ENCODE data around the gene BTBD16. TPM values are rescaled to one million over a fixed set of nuclear protein-coding genes. Genes with fewer than 3 reads are reported as not detected.

Gene BTBD16
- total and polyA plus RNA-seq, 2 donors from 2014 or later, result 0.34 to 1.2 TPM

DNA sequence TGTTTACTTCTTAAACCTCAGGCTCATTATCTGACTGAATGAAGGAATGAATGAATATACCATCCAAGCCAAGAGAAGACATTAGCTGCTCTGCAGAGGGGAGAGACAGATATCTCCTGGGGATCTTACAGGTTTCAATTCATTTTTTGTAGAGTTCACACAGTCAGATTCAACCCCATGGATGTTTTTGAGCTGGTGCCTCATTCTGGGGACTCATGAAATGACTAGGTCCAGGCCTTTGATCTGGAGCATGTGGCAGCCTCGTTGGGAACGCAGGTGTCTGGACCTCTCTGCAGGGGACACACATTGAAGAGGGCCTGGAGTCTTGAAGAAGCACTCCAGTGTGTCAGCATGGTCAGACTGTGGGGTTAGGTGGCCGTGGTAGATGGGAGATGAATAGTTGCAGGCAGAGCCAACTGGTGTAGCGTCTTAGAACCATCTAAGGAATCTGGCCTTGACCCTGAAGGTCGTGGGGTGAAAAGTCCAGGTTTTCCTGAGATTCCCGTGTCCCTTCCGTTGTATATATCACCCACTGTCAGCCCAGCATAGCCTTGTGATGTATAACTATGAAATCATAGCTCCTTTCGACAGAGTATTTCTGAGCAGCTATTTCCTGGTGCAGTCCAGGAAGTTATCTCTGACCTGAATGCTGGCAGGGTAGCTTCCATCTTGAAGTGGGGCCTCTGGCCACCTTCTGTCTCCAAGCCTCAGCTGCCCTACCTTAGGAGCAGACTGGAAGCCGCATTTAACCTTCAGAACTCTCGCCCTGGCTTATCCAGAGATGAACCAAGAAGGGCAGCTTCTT, 22.3 kb downstream of the BTBD16 start:
- DNase-seq, result peak in 1 of 5 donors; percentile 24
- FAIRE-seq, result no peak
- Histone ChIP-seq H3K9me3 (ENCODE audit: control insufficient read depth in 2 of 3, insufficient read depth in 1 of 3, low read length in 3 of 3) (no peaks in the 10 kb centered on the region), H3K36me3 (ENCODE audit: control insufficient read depth in 2 of 3, insufficient read depth in 3 of 3, low read length in 3 of 3) (no peaks in the 10 kb centered on the region), H3K4me1 (ENCODE audit: control insufficient read depth in 2 of 3, insufficient read depth in 2 of 3, low read depth in 1 of 3, low read length in 3 of 3) (no peaks in the 10 kb centered on the region), H3K4me3 (ENCODE audit: low read length in 3 of 3) (no peak overlapping the region), H3K27ac (ENCODE audit: low read depth in 2 of 2, low read length in 2 of 2) (no peak overlapping the region), H3K9ac (ENCODE audit: low read length in 3 of 3) (no peak overlapping the region), H3K27me3 (ENCODE audit: control insufficient read depth, insufficient read depth, low read length) (no peaks in the 10 kb centered on the region)
- intact Hi-C loops (cut with DNase I), result loop anchor here (10.0 kb wide), 1 partner anchor 151 kb away; no protein-coding TSS in a partner anchor
- no peak for TF ChIP-seq CTCF (IDR thresholded peaks at IDR 0.05; ENCODE audit: borderline replicate concordance, extremely low read depth, insufficient read depth)

DNA sequence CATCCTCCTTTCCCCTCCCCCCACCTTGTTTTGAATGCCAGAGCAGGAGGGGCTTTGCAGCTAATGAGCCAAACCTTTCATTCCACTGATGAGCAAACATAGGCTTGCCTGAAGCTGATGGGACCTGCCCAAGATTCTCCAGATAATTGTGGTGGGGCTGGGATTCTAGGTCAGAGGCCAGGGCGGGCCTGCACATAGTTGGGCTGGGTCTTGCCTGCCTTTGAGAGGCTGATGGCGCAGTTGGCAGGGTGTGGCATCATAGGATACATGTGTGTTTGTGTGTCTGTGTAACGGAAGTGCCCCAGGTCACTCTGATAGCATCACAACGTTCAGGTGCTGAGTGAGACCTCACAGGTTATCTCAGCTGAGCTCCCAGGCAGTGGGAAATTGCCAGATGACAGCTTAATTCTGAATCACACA, 22.9 kb downstream of the BTBD16 start:
- Histone ChIP-seq H3K36me3 (ENCODE audit: control insufficient read depth in 2 of 3, insufficient read depth in 3 of 3, low read length in 3 of 3) (no peaks in the 10 kb centered on the region), H3K4me3 (ENCODE audit: low read length in 3 of 3) (no peak overlapping the region), H3K27me3 (ENCODE audit: control insufficient read depth, insufficient read depth, low read length) (no peaks in the 10 kb centered on the region), H3K9ac (ENCODE audit: low read length in 3 of 3) (no peak overlapping the region), H3K9me3 (ENCODE audit: control insufficient read depth in 2 of 3, insufficient read depth in 1 of 3, low read length in 3 of 3) (no peaks in the 10 kb centered on the region), H3K4me1 (ENCODE audit: control insufficient read depth in 2 of 3, insufficient read depth in 2 of 3, low read depth in 1 of 3, low read length in 3 of 3) (no peaks in the 10 kb centered on the region), H3K27ac (ENCODE audit: low read depth in 2 of 2, low read length in 2 of 2) (no peak overlapping the region)
- TF ChIP-seq CTCF (IDR thresholded peaks at IDR 0.05; ENCODE audit: borderline replicate concordance, extremely low read depth, insufficient read depth), result no peak
- FAIRE-seq (no peak), DNase-seq (no peak)
- intact Hi-C loops (cut with DNase I), result loop anchor here (10.0 kb wide), 1 partner anchor 151 kb away; no protein-coding TSS in a partner anchor

DNA sequence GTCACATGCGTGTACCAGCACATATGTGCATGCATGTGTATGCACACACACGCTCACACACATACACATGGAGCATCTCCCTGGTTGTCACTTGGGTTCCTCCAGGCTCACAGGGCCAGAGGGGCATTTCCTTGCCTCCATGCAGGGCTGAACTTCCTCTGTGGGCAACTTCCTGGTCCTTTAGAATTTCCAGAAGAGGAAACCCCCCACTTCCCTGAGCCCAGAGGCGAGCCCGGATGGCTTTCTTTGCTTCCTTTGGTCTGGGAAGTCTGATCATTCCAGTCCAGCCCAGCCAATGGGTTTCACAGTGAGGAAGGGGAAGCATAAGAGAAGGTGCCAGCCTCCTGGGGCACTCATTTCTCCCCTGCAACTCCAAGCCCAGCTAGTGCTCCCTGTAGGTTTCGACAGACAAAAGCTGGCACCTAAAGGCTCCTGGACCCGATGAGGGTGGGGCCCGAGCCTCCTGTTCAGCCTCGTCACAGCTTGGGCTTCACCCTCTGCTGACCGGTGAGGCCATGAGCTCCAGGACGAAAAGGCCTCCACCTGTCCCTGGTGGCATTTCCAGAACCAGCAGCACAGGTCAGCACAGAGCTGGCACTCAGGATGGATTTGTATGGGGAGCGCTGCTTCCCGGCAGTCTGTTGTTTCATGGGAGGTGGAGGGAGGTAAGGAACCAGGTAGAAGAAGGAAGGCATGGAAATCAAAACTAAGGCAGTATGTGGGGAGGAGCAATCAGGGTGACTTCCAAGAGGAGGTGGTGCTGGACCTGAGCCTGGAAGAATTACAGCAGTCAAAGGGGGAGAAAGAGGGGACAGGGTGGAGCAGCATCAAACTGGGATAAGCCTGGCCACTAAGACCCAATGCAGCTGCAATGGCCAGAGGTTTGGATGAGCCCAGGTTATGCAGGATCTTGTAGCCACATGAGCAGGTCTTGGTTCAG, 23.7 kb downstream of the BTBD16 start:
- intact Hi-C loops (cut with DNase I), result loop anchor here (5.0 to 10.0 kb wide), 2 partner anchors 150 to 273 kb away; no protein-coding TSS in a partner anchor
- H3K4me1 ChIP-seq (ENCODE audit: control insufficient read depth in 2 of 3, insufficient read depth in 2 of 3, low read depth in 1 of 3, low read length in 3 of 3), result no peaks in the 10 kb centered on the region
- FAIRE-seq, result no peak
- H3K9me3 ChIP-seq (ENCODE audit: control insufficient read depth in 2 of 3, insufficient read depth in 1 of 3, low read length in 3 of 3), result no peaks in the 10 kb centered on the region
- no peaks in the 10 kb centered on the region for H3K27me3 ChIP-seq (ENCODE audit: control insufficient read depth, insufficient read depth, low read length)
- no peaks in the 10 kb centered on the region for H3K36me3 ChIP-seq (ENCODE audit: control insufficient read depth in 2 of 3, insufficient read depth in 3 of 3, low read length in 3 of 3)
- DNase-seq, result no peak
- no peak overlapping the region for H3K9ac ChIP-seq (ENCODE audit: low read length in 3 of 3)
- TF ChIP-seq CTCF (IDR thresholded peaks at IDR 0.05; ENCODE audit: borderline replicate concordance, extremely low read depth, insufficient read depth), result no peak
- no peak overlapping the region for H3K4me3 ChIP-seq (ENCODE audit: low read length in 3 of 3)
- H3K27ac ChIP-seq (ENCODE audit: low read depth in 2 of 2, low read length in 2 of 2), result no peak overlapping the region
